ENCODE measurements around the gene BRPF1. TPM values are rescaled to one million over a fixed set of nuclear protein-coding genes. Genes with fewer than 3 reads are reported as not detected.

The BRPF1 gene
- total RNA-seq, 1 donor from 2014 or later: 12.1 TPM

- peak overlapping the region; percentile 92 for H3K4me2 ChIP-seq
- peak; percentile 37 for DNase-seq (ENCODE audit: low spot score)
- Mint-ChIP-seq H3K9me3 (no peaks in the 10 kb centered on the region), H3K36me3 (peaks cover 21% of the 10 kb centered on the region), H3K27ac (peak overlapping the region; percentile 100), H3K4me1 (peaks cover 21% of the 10 kb centered on the region), H3K27me3 (ENCODE audit: insufficient read depth, low read depth) (peaks cover 7% of the 10 kb centered on the region), H3K4me3 (peak overlapping the region; percentile 96)
- peaks cover 28% of the 10 kb centered on the region for H3F3A ChIP-seq (ENCODE audit: low read depth)
- no peak overlapping the region for H2AFZ ChIP-seq (replicated peaks)
- H3K4me3 ChIP-seq: peak overlapping the region; percentile 93
- H3K4me1 ChIP-seq: peaks cover 11% of the 10 kb centered on the region
- TF ChIP-seq EZH2 (IDR thresholded peaks at IDR 0.05) (no peak), CTCF (IDR thresholded peaks at IDR 0.05) (no peak), EZH2phosphoT487 (IDR thresholded peaks at IDR 0.05) (no peak)
- peaks cover 3% of the 10 kb centered on the region for H3K36me3 ChIP-seq
- H4K20me1 ChIP-seq (ENCODE audit: low read depth): peaks cover 14% of the 10 kb centered on the region
- H3K9me3 ChIP-seq (ENCODE audit: low read depth): no peaks in the 10 kb centered on the region
- H3K27me3 ChIP-seq: no peaks in the 10 kb centered on the region
- peaks cover 63% of the 10 kb centered on the region for H3K79me2 ChIP-seq (ENCODE audit: low read depth)
- peak overlapping the region; percentile 100 for H3K9ac ChIP-seq
- peak overlapping the region; percentile 100 for H3K27ac ChIP-seq
Observed at GRCh38 chr3:9793161-9793781, 61.7 kb downstream of the BRPF1 start.

GRCh38 chr3:9794400-9794799 is 62.9 kb downstream of the BRPF1 start:
- peaks cover 17% of the 10 kb centered on the region for H3K36me3 Mint-ChIP-seq
- no peak overlapping the region for H3K27ac Mint-ChIP-seq
- peaks cover 7% of the 10 kb centered on the region for H3K27me3 Mint-ChIP-seq (ENCODE audit: insufficient read depth, low read depth)
- peaks cover 21% of the 10 kb centered on the region for H3K4me1 Mint-ChIP-seq
- Histone ChIP-seq H2AFZ (replicated peaks) (no peak overlapping the region), H3K27ac (no peak overlapping the region), H3F3A (ENCODE audit: low read depth) (peaks cover 33% of the 10 kb centered on the region), H3K4me1 (peaks cover 11% of the 10 kb centered on the region), H3K4me2 (peak overlapping the region; percentile 92), H3K9me3 (ENCODE audit: low read depth) (no peaks in the 10 kb centered on the region), H3K4me3 (no peak overlapping the region), H4K20me1 (ENCODE audit: low read depth) (peaks cover 14% of the 10 kb centered on the region), H3K36me3 (peaks cover 5% of the 10 kb centered on the region), H3K79me2 (ENCODE audit: low read depth) (peaks cover 63% of the 10 kb centered on the region), H3K27me3 (no peaks in the 10 kb centered on the region), H3K9ac (no peak overlapping the region)
- H3K9me3 Mint-ChIP-seq: no peaks in the 10 kb centered on the region
- H3K4me3 Mint-ChIP-seq: peak overlapping the region; percentile 96
- TF ChIP-seq EZH2phosphoT487 (IDR thresholded peaks at IDR 0.05) (no peak), CTCF (IDR thresholded peaks at IDR 0.05) (no peak), EZH2 (IDR thresholded peaks at IDR 0.05) (no peak)
- no peak for DNase-seq (ENCODE audit: low spot score)

- Mint-ChIP-seq H3K27ac (no peak overlapping the region), H3K9me3 (no peaks in the 10 kb centered on the region), H3K4me3 (peak overlapping the region; percentile 78), H3K27me3 (ENCODE audit: insufficient read depth, low read depth) (peaks cover 7% of the 10 kb centered on the region), H3K36me3 (peaks cover 21% of the 10 kb centered on the region), H3K4me1 (peaks cover 21% of the 10 kb centered on the region)
- Histone ChIP-seq H3K9me3 (ENCODE audit: low read depth) (no peaks in the 10 kb centered on the region), H3K27ac (no peak overlapping the region), H3K4me2 (no peak overlapping the region), H2AFZ (replicated peaks) (no peak overlapping the region), H3K79me2 (ENCODE audit: low read depth) (peaks cover 63% of the 10 kb centered on the region), H3K4me3 (no peak overlapping the region), H3K9ac (no peak overlapping the region), H3K36me3 (peaks cover 5% of the 10 kb centered on the region), H3K4me1 (peaks cover 11% of the 10 kb centered on the region), H4K20me1 (ENCODE audit: low read depth) (peaks cover 14% of the 10 kb centered on the region), H3F3A (ENCODE audit: low read depth) (peaks cover 40% of the 10 kb centered on the region), H3K27me3 (no peaks in the 10 kb centered on the region)
- no peak for TF ChIP-seq EZH2 (IDR thresholded peaks at IDR 0.05)
- TF ChIP-seq CTCF (IDR thresholded peaks at IDR 0.05): no peak
- TF ChIP-seq EZH2phosphoT487 (IDR thresholded peaks at IDR 0.05): no peak
- no peak for DNase-seq (ENCODE audit: low spot score)
Observed at GRCh38 chr3:9795207-9795606, 63.7 kb downstream of the BRPF1 start.
